HG02885 (cell line): ENCODE data around the gene RASGRF2.

Source experiments
- ATAC-seq: cut with Tn5 transposase; IDR thresholded peaks from one replicate; pipeline ENCODE4 v1.9.1; 2021; ENCODE audit warnings: mild to moderate bottlenecking; ENCODE audit not compliant: unreplicated experiment, poor library complexity

RASGRF2 gene

GRCh38 chr5:80978772-80979317, 18.7 kb downstream of the RASGRF2 start:
- ATAC-seq, result no peak

GRCh38 chr5:80982093-80982492, 21.9 kb downstream of the RASGRF2 start:
- ATAC-seq, result no peak

- ATAC-seq, result no peak
Observed at GRCh38 chr5:80985600-80986228, 25.6 kb downstream of the RASGRF2 start.

GRCh38 chr5:80986382-80986781, 26.2 kb downstream of the RASGRF2 start:
- ATAC-seq, result no peak

GRCh38 chr5:80987078-80987766, 27.1 kb downstream of the RASGRF2 start:
- ATAC-seq, result no peak

GRCh38 chr5:80988419-80988935, 28.3 kb downstream of the RASGRF2 start:
- no peak for ATAC-seq

- no peak for ATAC-seq
Observed at GRCh38 chr5:80989883-80990282, 29.7 kb downstream of the RASGRF2 start.

GRCh38 chr5:80990527-80990926, 30.4 kb downstream of the RASGRF2 start:
- ATAC-seq, result no peak

GRCh38 chr5:80990971-80991370, 30.8 kb downstream of the RASGRF2 start:
- no peak for ATAC-seq

GRCh38 chr5:80995908-80996307, 35.7 kb downstream of the RASGRF2 start:
- no peak for ATAC-seq

- no peak for ATAC-seq
Observed at GRCh38 chr5:80998590-80998979, 38.4 kb downstream of the RASGRF2 start.

GRCh38 chr5:81003811-81004386, 43.7 kb downstream of the RASGRF2 start:
- no peak for ATAC-seq

GRCh38 chr5:81005708-81006107, 45.5 kb downstream of the RASGRF2 start:
- no peak for ATAC-seq

GRCh38 chr5:81006231-81006630, 46.1 kb downstream of the RASGRF2 start:
- ATAC-seq, result no peak

GRCh38 chr5:81006947-81007636, 46.9 kb downstream of the RASGRF2 start:
- no peak for ATAC-seq

GRCh38 chr5:81007637-81008027, 47.5 kb downstream of the RASGRF2 start:
- no peak for ATAC-seq

- no peak for ATAC-seq
Observed at GRCh38 chr5:81010336-81011169, 50.4 kb downstream of the RASGRF2 start.

GRCh38 chr5:81014348-81014747, 54.2 kb downstream of the RASGRF2 start:
- ATAC-seq, result no peak

- no peak for ATAC-seq
Observed at GRCh38 chr5:81016116-81016515, 56.0 kb downstream of the RASGRF2 start.

- ATAC-seq, result no peak
Observed at GRCh38 chr5:81017320-81017719, 57.2 kb downstream of the RASGRF2 start.
